ENCODE data around the gene WBP2. TPM values are rescaled to one million over a fixed set of nuclear protein-coding genes. Genes with fewer than 3 reads are reported as not detected.

Gene WBP2
- polyA plus RNA-seq, 1 donor from 2014 or later = 21.7 TPM

- H3K9ac ChIP-seq (ENCODE audit: low read length) = no peak overlapping the region
Measured at GRCh38 chr17:75813081-75814020, 41.8 kb downstream of the WBP2 start.

GRCh38 chr17:75812096-75813013 is 42.8 kb downstream of the WBP2 start:
- no peaks in the 10 kb centered on the region for H3K27me3 ChIP-seq (ENCODE audit: insufficient read depth, low read depth, low read length)
- H3F3A ChIP-seq (ENCODE audit: insufficient read depth, low read length, poor library complexity, severe bottlenecking) = no peaks in the 10 kb centered on the region
- no peaks in the 10 kb centered on the region for H3K36me3 ChIP-seq (ENCODE audit: insufficient read depth, low read length)
- no peaks in the 10 kb centered on the region for H4K20me1 ChIP-seq (ENCODE audit: insufficient read depth)
- no peak overlapping the region for H3K4me3 ChIP-seq (ENCODE audit: low read length)
- no peaks in the 10 kb centered on the region for H3K79me2 ChIP-seq (replicated peaks; ENCODE audit: insufficient read depth, low read length)
- no peak overlapping the region for H3K4me2 ChIP-seq (ENCODE audit: low read length)
- H3K9ac ChIP-seq (ENCODE audit: low read length) = no peak overlapping the region
- no peaks in the 10 kb centered on the region for H3K9me2 ChIP-seq (ENCODE audit: insufficient read depth, low read length)
- no peak overlapping the region for H2AFZ ChIP-seq (ENCODE audit: low read depth, low read length)
- no peak overlapping the region for H3K27ac ChIP-seq (ENCODE audit: low read length)
- H3K9me3 ChIP-seq (ENCODE audit: low read length) = no peaks in the 10 kb centered on the region
- TF ChIP-seq POLR2AphosphoS5 (IDR thresholded peaks at IDR 0.05) (no peak), SMC3 (conservative IDR thresholded peaks at IDR 0.05; ENCODE audit: poor library complexity) (no peak), TAF1 (IDR thresholded peaks at IDR 0.05; ENCODE audit: low read depth) (no peak), RAD21 (conservative IDR thresholded peaks at IDR 0.05) (no peak), EZH2 (IDR thresholded peaks at IDR 0.05; ENCODE audit: borderline replicate concordance, insufficient read depth, low read length, poor library complexity, severe bottlenecking) (no peak), EP300 (conservative IDR thresholded peaks at IDR 0.05; ENCODE audit: poor library complexity, severe bottlenecking) (no peak), MXI1 (conservative IDR thresholded peaks at IDR 0.05; ENCODE audit: poor library complexity, severe bottlenecking) (no peak)
- TF ChIP-seq, protein P1, sequence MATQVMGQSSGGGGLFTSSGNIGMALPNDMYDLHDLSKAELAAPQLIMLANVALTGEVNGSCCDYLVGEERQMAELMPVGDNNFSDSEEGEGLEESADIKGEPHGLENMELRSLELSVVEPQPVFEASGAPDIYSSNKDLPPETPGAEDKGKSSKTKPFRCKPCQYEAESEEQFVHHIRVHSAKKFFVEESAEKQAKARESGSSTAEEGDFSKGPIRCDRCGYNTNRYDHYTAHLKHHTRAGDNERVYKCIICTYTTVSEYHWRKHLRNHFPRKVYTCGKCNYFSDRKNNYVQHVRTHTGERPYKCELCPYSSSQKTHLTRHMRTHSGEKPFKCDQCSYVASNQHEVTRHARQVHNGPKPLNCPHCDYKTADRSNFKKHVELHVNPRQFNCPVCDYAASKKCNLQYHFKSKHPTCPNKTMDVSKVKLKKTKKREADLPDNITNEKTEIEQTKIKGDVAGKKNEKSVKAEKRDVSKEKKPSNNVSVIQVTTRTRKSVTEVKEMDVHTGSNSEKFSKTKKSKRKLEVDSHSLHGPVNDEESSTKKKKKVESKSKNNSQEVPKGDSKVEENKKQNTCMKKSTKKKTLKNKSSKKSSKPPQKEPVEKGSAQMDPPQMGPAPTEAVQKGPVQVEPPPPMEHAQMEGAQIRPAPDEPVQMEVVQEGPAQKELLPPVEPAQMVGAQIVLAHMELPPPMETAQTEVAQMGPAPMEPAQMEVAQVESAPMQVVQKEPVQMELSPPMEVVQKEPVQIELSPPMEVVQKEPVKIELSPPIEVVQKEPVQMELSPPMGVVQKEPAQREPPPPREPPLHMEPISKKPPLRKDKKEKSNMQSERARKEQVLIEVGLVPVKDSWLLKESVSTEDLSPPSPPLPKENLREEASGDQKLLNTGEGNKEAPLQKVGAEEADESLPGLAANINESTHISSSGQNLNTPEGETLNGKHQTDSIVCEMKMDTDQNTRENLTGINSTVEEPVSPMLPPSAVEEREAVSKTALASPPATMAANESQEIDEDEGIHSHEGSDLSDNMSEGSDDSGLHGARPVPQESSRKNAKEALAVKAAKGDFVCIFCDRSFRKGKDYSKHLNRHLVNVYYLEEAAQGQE (IDR thresholded peaks at IDR 0.05; ENCODE audit: borderline replicate concordance) = no peak
- TF ChIP-seq, protein P2, sequence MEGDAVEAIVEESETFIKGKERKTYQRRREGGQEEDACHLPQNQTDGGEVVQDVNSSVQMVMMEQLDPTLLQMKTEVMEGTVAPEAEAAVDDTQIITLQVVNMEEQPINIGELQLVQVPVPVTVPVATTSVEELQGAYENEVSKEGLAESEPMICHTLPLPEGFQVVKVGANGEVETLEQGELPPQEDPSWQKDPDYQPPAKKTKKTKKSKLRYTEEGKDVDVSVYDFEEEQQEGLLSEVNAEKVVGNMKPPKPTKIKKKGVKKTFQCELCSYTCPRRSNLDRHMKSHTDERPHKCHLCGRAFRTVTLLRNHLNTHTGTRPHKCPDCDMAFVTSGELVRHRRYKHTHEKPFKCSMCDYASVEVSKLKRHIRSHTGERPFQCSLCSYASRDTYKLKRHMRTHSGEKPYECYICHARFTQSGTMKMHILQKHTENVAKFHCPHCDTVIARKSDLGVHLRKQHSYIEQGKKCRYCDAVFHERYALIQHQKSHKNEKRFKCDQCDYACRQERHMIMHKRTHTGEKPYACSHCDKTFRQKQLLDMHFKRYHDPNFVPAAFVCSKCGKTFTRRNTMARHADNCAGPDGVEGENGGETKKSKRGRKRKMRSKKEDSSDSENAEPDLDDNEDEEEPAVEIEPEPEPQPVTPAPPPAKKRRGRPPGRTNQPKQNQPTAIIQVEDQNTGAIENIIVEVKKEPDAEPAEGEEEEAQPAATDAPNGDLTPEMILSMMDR (IDR thresholded peaks at IDR 0.05; ENCODE audit: poor library complexity, severe bottlenecking) = no peak

More at GRCh38 chr17:75813081-75814020, 41.8 kb downstream of the WBP2 start:
- TF ChIP-seq, protein P1 (IDR thresholded peaks at IDR 0.05; ENCODE audit: borderline replicate concordance) = no peak
- TF ChIP-seq SMC3 (conservative IDR thresholded peaks at IDR 0.05; ENCODE audit: poor library complexity) = no peak
- TF ChIP-seq EZH2 (IDR thresholded peaks at IDR 0.05; ENCODE audit: borderline replicate concordance, insufficient read depth, low read length, poor library complexity, severe bottlenecking) = no peak
- Histone ChIP-seq H3K36me3 (ENCODE audit: insufficient read depth, low read length) (no peaks in the 10 kb centered on the region), H2AFZ (ENCODE audit: low read depth, low read length) (no peak overlapping the region), H3K27ac (ENCODE audit: low read length) (no peak overlapping the region), H3K4me2 (ENCODE audit: low read length) (no peak overlapping the region), H3K79me2 (replicated peaks; ENCODE audit: insufficient read depth, low read length) (no peaks in the 10 kb centered on the region), H3K9me3 (ENCODE audit: low read length) (no peaks in the 10 kb centered on the region), H3K27me3 (ENCODE audit: insufficient read depth, low read depth, low read length) (no peaks in the 10 kb centered on the region), H4K20me1 (ENCODE audit: insufficient read depth) (no peaks in the 10 kb centered on the region), H3K4me3 (ENCODE audit: low read length) (no peak overlapping the region), H3K9me2 (ENCODE audit: insufficient read depth, low read length) (no peaks in the 10 kb centered on the region), H3F3A (ENCODE audit: insufficient read depth, low read length, poor library complexity, severe bottlenecking) (no peaks in the 10 kb centered on the region)
